Ishikawa (cell line): Measurements from ENCODE around the gene PLCB1.

ENCODE experiments used
- EP300 ChIP-seq: IDR thresholded peaks from 2 replicates; pipeline ENCODE4 v1.6.1; 2012; ENCODE audit warnings: borderline replicate concordance
- TF ChIP-seq, protein P1 (sequence below): IDR thresholded peaks from 2 replicates; pipeline ENCODE4 v1.6.1; 2012
- TF ChIP-seq, protein P2 (sequence below): IDR thresholded peaks from 2 replicates; pipeline ENCODE4 v1.6.1; 2012; ENCODE audit warnings: low read depth, mild to moderate bottlenecking

- TF ChIP-seq, protein P1, sequence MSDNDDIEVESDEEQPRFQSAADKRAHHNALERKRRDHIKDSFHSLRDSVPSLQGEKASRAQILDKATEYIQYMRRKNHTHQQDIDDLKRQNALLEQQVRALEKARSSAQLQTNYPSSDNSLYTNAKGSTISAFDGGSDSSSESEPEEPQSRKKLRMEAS = no peak
- TF ChIP-seq, protein P2, sequence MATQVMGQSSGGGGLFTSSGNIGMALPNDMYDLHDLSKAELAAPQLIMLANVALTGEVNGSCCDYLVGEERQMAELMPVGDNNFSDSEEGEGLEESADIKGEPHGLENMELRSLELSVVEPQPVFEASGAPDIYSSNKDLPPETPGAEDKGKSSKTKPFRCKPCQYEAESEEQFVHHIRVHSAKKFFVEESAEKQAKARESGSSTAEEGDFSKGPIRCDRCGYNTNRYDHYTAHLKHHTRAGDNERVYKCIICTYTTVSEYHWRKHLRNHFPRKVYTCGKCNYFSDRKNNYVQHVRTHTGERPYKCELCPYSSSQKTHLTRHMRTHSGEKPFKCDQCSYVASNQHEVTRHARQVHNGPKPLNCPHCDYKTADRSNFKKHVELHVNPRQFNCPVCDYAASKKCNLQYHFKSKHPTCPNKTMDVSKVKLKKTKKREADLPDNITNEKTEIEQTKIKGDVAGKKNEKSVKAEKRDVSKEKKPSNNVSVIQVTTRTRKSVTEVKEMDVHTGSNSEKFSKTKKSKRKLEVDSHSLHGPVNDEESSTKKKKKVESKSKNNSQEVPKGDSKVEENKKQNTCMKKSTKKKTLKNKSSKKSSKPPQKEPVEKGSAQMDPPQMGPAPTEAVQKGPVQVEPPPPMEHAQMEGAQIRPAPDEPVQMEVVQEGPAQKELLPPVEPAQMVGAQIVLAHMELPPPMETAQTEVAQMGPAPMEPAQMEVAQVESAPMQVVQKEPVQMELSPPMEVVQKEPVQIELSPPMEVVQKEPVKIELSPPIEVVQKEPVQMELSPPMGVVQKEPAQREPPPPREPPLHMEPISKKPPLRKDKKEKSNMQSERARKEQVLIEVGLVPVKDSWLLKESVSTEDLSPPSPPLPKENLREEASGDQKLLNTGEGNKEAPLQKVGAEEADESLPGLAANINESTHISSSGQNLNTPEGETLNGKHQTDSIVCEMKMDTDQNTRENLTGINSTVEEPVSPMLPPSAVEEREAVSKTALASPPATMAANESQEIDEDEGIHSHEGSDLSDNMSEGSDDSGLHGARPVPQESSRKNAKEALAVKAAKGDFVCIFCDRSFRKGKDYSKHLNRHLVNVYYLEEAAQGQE = no peak
- TF ChIP-seq EP300 = no peak
Measured at GRCh38 chr20:8647961-8648441, 515.9 kb downstream of the PLCB1 start.
